ENCODE data around the gene SAXO2. TPM values are rescaled to one million over a fixed set of nuclear protein-coding genes. Genes with fewer than 3 reads are reported as not detected.
A peak's percentile ranks its signal among the peaks of the same experiment; 100 is the strongest.
"Not testable (repeated sequence)": the region's sequence is repeated elsewhere in the genome, so short reads cannot be mapped to it uniquely, and the experiment has no call there.

SAXO2 gene
- polyA plus RNA-seq, 1 donor from 2014 or later, result 8.6 TPM

GRCh38 chr15:82281276-82281675, 18.7 kb downstream of the SAXO2 start:
- not testable (repeated sequence) for H3K27ac ChIP-seq (ENCODE audit: low read length); H3K9me2 ChIP-seq (ENCODE audit: insufficient read depth, low read length); H4K20me1 ChIP-seq (ENCODE audit: insufficient read depth); H3K4me3 ChIP-seq (ENCODE audit: low read length); H3K9ac ChIP-seq (ENCODE audit: low read length); H3K36me3 ChIP-seq (ENCODE audit: insufficient read depth, low read length); H3K4me2 ChIP-seq (ENCODE audit: low read length); H3K9me3 ChIP-seq (ENCODE audit: low read length); H2AFZ ChIP-seq (ENCODE audit: low read depth, low read length); H3K27me3 ChIP-seq (ENCODE audit: insufficient read depth, low read depth, low read length); H3F3A ChIP-seq (ENCODE audit: insufficient read depth, low read length, poor library complexity, severe bottlenecking); H3K79me2 ChIP-seq (replicated peaks; ENCODE audit: insufficient read depth, low read length)
- TF ChIP-seq, protein P1, sequence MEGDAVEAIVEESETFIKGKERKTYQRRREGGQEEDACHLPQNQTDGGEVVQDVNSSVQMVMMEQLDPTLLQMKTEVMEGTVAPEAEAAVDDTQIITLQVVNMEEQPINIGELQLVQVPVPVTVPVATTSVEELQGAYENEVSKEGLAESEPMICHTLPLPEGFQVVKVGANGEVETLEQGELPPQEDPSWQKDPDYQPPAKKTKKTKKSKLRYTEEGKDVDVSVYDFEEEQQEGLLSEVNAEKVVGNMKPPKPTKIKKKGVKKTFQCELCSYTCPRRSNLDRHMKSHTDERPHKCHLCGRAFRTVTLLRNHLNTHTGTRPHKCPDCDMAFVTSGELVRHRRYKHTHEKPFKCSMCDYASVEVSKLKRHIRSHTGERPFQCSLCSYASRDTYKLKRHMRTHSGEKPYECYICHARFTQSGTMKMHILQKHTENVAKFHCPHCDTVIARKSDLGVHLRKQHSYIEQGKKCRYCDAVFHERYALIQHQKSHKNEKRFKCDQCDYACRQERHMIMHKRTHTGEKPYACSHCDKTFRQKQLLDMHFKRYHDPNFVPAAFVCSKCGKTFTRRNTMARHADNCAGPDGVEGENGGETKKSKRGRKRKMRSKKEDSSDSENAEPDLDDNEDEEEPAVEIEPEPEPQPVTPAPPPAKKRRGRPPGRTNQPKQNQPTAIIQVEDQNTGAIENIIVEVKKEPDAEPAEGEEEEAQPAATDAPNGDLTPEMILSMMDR (IDR thresholded peaks at IDR 0.05; ENCODE audit: poor library complexity, severe bottlenecking), result peak; percentile 24

- H3K9ac ChIP-seq (ENCODE audit: low read length); H3K4me3 ChIP-seq (ENCODE audit: low read length); H3K27me3 ChIP-seq (ENCODE audit: insufficient read depth, low read depth, low read length); H3K9me3 ChIP-seq (ENCODE audit: low read length); H4K20me1 ChIP-seq (ENCODE audit: insufficient read depth); H3K9me2 ChIP-seq (ENCODE audit: insufficient read depth, low read length); H3K27ac ChIP-seq (ENCODE audit: low read length); H2AFZ ChIP-seq (ENCODE audit: low read depth, low read length); H3F3A ChIP-seq (ENCODE audit: insufficient read depth, low read length, poor library complexity, severe bottlenecking); H3K4me2 ChIP-seq (ENCODE audit: low read length); H3K36me3 ChIP-seq (ENCODE audit: insufficient read depth, low read length); H3K79me2 ChIP-seq (replicated peaks; ENCODE audit: insufficient read depth, low read length): not testable (repeated sequence)
Measured at GRCh38 chr15:82282386-82282785, 19.8 kb downstream of the SAXO2 start.

GRCh38 chr15:82284381-82284780, 21.8 kb downstream of the SAXO2 start:
- not testable (repeated sequence) for H3K79me2 ChIP-seq (replicated peaks; ENCODE audit: insufficient read depth, low read length); H3K4me3 ChIP-seq (ENCODE audit: low read length); H4K20me1 ChIP-seq (ENCODE audit: insufficient read depth); H3K9me2 ChIP-seq (ENCODE audit: insufficient read depth, low read length); H3F3A ChIP-seq (ENCODE audit: insufficient read depth, low read length, poor library complexity, severe bottlenecking); H3K36me3 ChIP-seq (ENCODE audit: insufficient read depth, low read length); H3K27ac ChIP-seq (ENCODE audit: low read length); H2AFZ ChIP-seq (ENCODE audit: low read depth, low read length); H3K9ac ChIP-seq (ENCODE audit: low read length); H3K4me2 ChIP-seq (ENCODE audit: low read length); H3K9me3 ChIP-seq (ENCODE audit: low read length); H3K27me3 ChIP-seq (ENCODE audit: insufficient read depth, low read depth, low read length)

- H3F3A ChIP-seq (ENCODE audit: insufficient read depth, low read length, poor library complexity, severe bottlenecking); H3K27me3 ChIP-seq (ENCODE audit: insufficient read depth, low read depth, low read length); H2AFZ ChIP-seq (ENCODE audit: low read depth, low read length); H3K9ac ChIP-seq (ENCODE audit: low read length); H3K9me3 ChIP-seq (ENCODE audit: low read length); H3K79me2 ChIP-seq (replicated peaks; ENCODE audit: insufficient read depth, low read length); H3K36me3 ChIP-seq (ENCODE audit: insufficient read depth, low read length); H3K27ac ChIP-seq (ENCODE audit: low read length); H3K4me3 ChIP-seq (ENCODE audit: low read length); H3K9me2 ChIP-seq (ENCODE audit: insufficient read depth, low read length); H4K20me1 ChIP-seq (ENCODE audit: insufficient read depth); H3K4me2 ChIP-seq (ENCODE audit: low read length): not testable (repeated sequence)
Measured at GRCh38 chr15:82286475-82286874, 23.9 kb downstream of the SAXO2 start.

- H3K27ac ChIP-seq (ENCODE audit: low read length); H3K9me3 ChIP-seq (ENCODE audit: low read length): not testable (repeated sequence)
Measured at GRCh38 chr15:82288202-82288601, 25.6 kb downstream of the SAXO2 start.

More at GRCh38 chr15:82288202-82288601, 25.6 kb downstream of the SAXO2 start:
- H3K9ac ChIP-seq (ENCODE audit: low read length); H3K4me2 ChIP-seq (ENCODE audit: low read length); H3F3A ChIP-seq (ENCODE audit: insufficient read depth, low read length, poor library complexity, severe bottlenecking); H3K27me3 ChIP-seq (ENCODE audit: insufficient read depth, low read depth, low read length); H3K9me2 ChIP-seq (ENCODE audit: insufficient read depth, low read length); H3K36me3 ChIP-seq (ENCODE audit: insufficient read depth, low read length); H4K20me1 ChIP-seq (ENCODE audit: insufficient read depth); H3K79me2 ChIP-seq (replicated peaks; ENCODE audit: insufficient read depth, low read length); H3K4me3 ChIP-seq (ENCODE audit: low read length); H2AFZ ChIP-seq (ENCODE audit: low read depth, low read length): not testable (repeated sequence)

Measured in neural cell (in vitro differentiated cells).